ENCODE data around the gene OR52E6.

- no peak for TF ChIP-seq EZH2phosphoT487 (IDR thresholded peaks at IDR 0.05; ENCODE audit: borderline replicate concordance, low read length)
- no peak for TF ChIP-seq CTCF (conservative IDR thresholded peaks at IDR 0.05; ENCODE audit: low read depth, low read length)
- no peak for TF ChIP-seq EZH2 (IDR thresholded peaks at IDR 0.05; ENCODE audit: low read length, unreplicated experiment)
Observed at GRCh38 chr11:5865826-5866225, 24.1 kb upstream of the OR52E6 start.

Data from PC-3 (cell line).